Measurements from ENCODE around the gene DHRSX.
A peak's percentile ranks its signal among the peaks of the same experiment; 100 is the strongest.
"Not testable (repeated sequence)": the region's sequence is repeated elsewhere in the genome, so short reads cannot be mapped to it uniquely, and the experiment has no call there.

Gene DHRSX

DNA sequence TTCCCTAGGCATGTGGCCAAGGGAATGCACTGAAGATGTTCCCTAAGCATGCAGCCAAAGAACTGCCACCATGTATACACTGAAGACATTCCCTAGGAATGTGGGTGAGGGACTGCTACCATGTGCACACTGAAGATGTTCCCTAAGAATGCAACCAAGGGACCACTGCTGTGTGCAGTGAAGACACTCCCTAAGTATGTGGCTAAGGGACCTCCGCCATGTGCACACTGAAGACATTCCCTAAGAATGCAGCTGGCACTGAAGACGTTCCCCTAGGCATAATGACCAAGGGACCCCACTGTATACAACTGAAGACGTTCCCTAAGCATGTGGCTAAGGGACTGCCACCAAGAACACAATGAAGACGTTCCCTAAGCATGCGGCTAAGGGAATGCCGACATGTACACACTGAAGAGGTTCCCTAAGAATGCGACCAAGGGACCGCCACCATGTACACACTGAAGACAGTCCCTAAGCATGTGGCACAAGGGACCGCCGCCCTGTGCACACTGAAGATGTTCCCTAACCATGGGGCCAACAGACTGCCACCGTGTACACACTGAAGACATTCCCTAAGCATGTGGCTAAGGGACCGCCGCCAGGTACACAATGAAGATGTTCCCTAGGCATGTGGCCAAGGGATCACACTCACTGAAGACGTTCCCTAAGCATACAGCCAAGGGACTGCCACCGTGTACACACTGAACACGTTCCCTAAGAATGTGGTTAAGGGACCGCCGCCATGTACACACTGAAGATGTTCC is 25.6 kb downstream of the DHRSX start:
- DNase-seq (ENCODE audit: low spot score), result no peak

DNA sequence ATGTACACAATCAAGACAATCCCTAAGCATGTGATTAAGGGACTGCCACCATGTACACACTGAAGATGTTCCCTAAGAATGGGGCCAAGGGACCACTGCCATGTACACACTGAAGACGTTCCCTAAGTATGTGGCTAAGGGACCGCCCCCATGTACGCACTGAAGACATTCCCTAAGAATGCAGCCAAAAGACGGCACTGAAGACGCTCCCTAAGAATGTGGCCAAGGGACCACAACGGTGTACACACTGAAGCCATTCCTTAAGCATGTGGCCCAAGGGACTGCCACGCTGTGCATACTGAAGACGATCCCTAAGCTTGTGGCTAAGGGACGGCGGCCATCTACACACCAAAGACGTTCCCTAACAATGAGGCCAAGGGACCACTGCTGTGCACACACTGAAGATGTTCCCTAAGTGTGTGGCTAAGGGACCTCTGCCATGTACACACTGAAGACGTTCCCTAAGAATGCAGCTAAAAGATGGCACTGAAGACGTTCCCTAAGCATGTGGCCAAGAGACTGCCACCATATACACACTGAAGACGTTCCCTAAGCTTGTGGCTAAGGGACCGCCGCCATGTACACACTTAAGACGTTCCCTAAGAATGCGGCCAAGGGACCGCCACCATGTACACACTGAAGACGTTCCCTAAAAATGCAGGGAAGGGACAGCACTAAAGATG is 26.4 kb downstream of the DHRSX start:
- no peak for DNase-seq (ENCODE audit: low spot score)

DNA sequence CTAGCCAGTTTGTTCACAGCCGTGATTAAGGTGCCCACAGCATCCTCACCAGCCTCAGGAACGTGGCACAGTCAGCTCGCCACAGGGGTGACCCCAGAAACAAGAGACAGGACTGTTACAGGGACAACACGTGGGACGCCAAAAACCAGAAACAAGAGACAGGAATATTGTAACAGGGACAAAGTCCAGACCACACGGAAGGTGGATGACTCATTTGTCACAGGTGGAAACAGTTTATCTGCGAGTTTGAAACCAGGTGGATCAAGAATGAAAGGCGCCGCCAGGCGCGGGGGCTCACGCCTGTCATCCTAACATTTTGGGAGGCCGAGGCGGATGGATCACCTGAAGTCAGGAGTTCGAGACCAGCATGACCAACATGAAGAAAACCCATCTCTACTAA is 27.7 kb downstream of the DHRSX start:
- DNase-seq (ENCODE audit: low spot score), result peak; percentile 55

DNA sequence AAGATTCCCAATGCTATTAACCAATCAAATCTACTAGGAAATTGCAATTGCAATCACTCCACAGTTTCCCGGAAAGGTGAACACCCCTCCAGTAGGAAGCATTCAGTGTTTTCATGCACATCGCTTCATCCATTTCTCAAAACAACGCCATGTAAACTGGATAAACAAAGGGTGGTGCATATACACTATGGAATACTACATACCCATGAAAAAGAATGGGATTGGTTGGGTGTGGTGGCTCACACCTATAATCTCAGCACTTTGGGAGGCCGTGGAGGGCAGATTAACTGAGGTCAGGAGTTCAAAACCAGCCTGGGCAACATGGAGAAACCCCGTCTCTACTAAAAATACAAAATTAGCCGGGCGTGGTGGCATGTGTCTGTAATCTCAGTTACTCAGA is 29.1 kb downstream of the DHRSX start:
- DNase-seq (ENCODE audit: low spot score), result no peak

DNA sequence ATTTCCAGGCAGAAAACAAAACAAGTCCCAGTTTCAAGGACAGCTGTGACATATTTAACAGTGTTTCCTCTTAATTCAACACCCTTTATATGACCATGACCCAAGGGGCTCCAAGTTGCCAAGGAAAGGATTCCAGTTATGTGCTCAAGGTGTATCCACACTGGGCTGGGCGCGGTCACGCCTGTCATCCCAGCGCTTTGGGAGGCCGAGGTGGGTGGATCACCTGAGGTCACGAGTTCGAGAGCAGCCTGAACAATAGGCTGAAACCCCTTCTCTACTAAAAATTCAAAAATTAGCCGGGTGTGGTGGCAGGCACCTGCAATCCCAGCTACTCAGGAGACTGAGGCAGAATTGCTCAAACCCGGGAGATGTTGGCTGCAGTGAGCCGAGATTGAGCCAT is 29.6 kb downstream of the DHRSX start:
- DNase-seq (ENCODE audit: low spot score), result not testable (repeated sequence)

DNA sequence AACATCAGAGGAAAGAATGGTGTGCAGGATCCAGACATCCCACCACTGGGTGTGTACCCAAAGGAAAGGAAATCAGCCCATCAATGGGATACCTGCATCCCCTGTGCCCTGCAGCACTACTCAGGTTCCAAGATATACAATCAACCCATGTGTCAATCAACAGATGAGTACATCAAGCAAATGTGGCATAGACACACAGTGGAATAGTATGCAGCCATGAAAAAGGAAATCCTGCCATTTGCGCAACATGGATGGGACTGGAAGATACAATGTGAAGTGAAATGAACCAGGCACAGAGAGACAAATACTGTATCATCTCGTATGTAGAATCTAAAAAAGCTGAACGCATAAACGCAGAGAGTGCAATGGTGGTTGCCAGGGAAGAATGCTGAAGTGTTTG is 30.9 kb downstream of the DHRSX start:
- not testable (repeated sequence) for DNase-seq (ENCODE audit: low spot score)

DNA sequence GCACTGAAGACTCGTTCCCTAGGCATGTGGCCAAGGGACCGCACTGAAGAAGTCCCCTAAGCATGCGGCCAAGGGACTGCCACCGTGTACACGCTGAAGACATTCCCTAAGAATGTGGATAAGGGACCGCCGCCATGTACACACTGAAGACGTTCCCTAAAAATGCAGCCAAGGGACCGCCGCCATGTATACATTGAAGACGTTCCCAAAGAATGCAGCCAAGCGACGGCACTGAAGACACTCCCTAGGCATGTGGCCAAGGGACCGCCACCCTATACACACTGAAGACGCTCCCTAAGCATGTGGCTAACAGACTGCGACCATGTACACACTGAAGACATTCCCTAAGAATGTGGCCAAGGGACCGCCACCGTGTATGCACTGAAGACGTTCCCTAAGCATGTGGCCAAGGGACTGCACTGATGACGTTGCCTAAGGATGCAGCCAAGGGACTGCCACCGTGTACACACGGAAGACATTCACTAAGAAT is 31.5 kb downstream of the DHRSX start:
- DNase-seq (ENCODE audit: low spot score), result no peak

DNA sequence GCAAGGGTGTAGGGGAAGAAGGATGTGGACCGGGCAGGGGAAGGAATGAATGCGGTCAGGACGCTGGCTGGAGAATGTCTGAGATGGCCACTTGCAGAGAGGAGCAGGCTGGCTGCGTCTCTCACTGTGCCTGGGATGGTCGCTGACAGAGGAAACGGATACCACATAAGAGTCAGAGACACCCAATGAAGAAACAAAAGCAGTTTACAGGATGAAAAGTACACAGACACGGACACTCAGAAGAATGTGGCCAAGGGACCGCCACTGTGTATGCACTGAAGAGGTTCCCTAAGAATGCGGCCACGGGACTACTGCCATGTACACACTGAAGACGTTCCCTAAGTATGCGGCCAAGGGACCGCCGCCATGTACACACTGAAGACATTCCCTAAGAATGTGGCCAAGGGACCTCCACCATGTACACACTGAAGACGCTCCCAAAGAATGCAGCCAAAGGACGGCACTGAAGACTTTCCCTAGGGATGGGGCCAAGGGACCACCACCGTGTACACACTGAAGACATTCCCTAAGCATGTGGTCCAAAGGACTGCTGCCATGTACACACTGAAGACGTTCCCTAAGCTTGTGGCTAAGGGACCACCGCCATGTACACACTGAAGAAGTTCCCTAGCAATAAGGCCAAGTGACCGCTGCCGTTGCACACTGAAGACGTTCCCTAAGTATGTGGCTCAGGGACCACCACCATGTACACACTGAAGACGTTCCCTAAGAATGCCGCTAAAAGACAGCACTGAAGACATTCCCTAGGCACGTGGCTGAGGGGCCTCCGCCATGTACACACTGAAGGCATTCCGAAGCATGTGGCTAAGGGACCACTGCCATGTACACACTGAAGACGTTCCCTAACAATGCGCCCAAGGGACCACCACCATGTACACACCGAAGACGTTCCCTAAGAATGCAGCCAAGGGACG is 32.2 kb downstream of the DHRSX start:
- no peak for DNase-seq (ENCODE audit: low spot score)

DNA sequence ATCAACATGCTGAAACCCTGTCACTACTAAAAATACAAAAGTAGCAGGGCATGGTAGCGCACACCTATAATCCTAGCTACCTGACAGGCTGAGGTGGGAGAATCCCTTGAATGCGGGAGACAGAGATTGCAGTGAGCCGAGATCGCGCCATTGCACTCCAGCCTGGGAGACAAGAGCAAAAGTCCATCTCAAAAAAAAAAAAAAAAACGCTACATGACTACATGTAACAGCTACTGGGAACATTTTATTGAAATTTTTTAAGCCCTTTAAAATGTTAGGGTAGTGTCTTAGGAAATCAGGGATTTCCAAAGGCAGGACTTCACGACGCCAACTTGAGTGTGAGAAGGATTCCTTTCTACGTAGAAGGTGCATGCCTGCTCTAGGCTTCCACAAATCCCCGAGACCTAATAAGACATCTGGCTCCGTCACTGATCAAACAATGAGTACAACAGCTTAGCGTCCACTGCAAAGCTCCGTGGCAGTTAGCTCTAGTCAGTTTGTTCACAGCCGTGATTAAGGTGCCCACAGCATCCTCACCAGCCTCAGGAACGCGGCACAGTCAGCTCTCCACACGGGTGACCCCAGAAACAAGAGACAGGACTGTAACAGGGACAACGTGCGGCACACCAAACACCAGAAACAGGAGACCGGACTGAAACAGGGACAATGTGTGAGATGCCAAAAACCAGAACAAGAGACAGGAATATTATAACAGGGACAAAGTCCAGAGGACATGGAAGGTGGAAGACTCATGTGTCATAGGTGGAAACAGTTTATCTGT is 33.7 kb downstream of the DHRSX start:
- DNase-seq (ENCODE audit: low spot score), result no peak

DNA sequence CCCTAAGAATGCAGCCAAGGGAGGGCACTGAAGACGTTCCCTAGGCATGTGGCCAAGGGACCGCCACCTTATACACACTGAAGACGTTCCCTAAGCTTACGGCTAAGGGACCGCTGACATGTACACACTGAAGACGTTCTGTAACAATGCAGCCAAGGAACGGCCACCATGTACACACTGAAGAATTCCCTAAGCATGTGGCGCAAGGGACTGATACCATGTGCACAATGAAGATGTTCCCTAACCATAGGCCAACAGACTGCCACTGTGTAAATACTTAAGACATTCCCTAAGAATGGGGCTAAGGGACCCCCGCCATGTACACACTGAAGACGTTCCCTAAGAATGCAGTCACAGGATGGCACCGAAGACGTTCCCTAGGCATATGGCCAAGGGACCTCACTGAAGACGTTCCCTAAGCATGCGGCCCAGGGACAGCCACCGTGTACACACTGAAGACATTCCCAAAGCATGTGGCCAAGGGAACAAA is 36.1 kb downstream of the DHRSX start:
- DNase-seq (ENCODE audit: low spot score), result no peak

DNA sequence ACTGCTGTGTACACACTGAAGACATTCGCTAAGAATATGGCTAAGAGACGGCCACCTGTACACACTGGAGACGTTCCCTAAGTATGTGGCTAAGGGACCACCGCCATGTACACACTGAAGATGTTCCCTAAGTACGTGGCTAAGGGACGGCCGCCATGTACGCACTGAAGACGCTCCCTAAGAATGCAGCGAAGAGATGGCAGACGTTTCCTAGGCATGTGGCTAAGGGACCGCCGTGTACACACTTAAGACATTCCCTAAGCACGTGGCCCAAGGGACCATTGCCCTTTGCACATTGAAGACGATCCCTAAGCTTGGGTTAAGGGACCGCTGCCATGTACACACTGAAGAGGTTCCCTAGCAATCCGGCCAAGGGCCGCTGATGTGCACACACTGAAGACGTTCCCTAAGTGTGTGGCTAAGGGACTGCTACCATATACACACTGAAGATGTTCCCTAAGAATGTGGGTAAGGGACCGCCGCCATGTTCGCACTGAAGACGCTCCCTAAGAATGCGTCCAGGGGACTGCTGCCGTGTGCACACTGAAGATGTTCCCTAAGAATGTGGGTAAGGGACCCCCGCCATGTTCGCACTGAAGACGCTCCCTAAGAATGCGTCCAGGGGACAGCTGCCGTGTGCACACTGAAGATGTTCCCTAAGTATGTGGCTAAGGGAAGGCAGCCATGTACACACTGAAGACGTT is 36.7 kb downstream of the DHRSX start:
- DNase-seq (ENCODE audit: low spot score), result no peak

DNA sequence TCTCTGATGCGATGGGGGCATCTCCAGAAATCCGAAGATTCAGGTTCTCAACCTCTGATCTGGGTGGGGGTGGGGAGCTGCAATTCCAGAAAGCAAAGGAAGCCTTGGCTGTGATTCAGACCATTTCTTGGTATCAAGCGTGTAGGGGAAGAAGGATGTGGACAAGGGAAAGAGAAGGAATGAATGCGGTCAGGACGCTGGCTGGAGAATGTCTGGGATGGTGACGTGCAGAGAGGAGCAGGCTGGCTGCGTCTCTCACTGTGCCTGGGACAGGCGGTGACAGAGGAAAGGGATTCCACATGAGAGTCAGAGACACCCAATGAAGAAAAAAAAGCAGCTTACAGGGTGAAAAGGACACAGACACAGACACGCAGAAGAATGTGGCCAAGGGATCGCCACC is 37.3 kb downstream of the DHRSX start:
- DNase-seq (ENCODE audit: low spot score), result not testable (repeated sequence)

DNA sequence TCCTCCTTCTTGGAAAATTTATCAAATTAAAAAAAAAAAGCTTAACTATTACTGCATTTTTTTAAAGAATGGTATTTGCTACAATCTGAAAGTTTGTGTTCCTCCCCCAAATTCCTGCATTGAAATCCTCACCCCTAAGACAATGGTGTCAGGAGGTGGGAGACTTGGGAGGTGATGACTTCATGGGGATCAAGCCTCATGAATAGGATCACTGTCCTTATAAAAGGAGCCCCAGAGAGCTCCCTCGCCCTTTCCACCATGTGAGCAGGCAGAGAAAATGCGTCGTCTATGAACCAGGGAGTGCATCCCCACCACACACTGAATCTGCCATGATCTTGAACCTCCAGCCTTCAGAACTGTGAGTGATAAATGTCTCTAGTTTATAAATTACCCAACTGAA is 38.0 kb downstream of the DHRSX start:
- DNase-seq (ENCODE audit: low spot score), result no peak

DNA sequence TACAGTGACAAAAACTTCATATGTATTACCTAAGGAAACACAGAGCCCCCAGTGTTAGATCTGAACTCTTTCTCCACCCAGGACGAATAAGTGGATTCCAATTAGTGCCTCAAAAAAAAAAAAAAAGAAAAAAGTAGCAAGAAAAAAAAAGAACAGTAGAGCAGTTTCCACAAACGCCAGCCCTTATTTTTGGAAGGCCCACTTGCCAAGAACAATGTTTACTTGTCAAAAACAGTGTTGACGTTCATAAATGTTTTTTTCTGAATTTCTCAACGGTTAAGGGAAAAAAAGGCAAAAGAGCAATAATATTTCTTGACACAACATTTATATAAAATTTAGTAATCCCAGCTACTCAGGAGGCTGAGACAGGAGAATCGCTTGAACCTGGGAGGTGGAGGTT is 38.7 kb downstream of the DHRSX start:
- DNase-seq (ENCODE audit: low spot score), result no peak

DNA sequence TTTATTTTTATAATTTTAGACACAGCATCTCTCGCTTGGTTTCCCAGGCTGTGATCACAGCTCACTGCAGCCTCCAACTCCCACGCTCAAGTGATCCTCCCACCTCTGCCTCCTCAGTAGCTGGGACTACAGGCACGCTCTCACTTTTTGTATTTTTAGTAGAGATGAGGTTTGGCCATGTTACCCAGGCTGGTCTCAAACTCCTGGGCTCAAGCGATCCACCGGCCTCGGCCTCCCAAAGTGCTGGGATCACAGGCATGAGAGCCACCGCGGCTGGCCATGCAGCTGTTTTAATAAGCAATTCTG is 39.1 kb downstream of the DHRSX start:
- DNase-seq (ENCODE audit: low spot score), result no peak

DNA sequence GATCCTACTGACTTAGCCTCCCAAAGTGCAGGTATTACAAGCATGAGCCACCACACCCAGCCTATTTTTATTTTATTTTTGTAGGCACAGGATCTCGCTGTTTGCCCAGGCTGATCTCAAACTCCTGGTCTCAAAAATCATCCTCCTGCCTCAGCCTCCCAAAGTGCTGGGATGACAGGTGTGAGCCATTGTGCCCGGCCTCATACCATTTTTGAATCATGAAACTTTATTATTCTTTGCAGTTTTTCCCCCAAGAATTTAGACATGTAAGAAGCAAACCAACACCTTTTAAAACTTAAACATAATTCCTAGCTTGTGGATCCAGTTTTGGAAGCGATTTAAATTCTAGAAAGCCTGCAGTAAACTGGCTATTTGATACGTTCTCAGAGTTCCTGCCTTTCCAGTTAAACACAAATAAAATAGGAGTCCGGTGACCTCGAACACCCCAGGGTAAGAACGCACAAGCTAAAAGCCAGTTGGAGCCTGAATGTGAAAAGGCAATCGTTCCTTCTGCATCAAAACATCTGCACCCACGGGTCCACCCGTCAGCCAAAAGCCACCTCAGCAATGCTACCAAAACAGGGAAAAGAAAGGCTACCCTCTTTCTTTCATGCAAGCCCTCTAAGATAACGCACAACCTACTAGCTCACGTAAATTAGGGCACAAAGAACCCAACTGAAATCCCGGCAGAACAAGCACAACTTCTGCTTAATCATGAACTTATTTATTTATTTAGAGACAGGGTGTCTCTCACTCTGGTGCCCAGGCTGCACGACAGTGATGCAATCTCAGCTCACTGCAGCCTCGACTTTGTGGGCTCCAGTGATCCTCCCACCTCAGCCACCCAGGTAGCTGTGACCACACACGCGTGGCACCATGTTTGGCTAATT is 39.7 kb downstream of the DHRSX start:
- not testable (repeated sequence) for DNase-seq (ENCODE audit: low spot score)

DNA sequence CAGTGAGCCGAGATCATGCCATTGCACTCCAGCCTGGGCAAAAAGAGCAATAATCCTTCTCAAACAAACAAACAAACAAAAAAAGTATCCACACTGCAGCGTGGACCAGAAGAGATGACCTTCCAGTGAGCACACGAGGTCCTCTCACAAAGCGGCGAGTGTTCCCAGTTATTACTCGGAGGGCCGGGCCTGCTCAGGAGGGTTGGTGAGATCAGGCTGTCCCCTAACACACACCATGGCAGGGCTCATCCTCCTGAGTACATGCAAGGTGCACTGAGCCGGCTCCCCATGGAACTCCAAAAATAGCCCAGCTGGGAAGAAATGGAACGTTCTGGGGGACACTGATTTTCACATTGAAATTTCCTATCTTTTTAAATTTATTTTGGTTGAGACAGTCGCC is 40.7 kb downstream of the DHRSX start:
- not testable (repeated sequence) for DNase-seq (ENCODE audit: low spot score)

DNA sequence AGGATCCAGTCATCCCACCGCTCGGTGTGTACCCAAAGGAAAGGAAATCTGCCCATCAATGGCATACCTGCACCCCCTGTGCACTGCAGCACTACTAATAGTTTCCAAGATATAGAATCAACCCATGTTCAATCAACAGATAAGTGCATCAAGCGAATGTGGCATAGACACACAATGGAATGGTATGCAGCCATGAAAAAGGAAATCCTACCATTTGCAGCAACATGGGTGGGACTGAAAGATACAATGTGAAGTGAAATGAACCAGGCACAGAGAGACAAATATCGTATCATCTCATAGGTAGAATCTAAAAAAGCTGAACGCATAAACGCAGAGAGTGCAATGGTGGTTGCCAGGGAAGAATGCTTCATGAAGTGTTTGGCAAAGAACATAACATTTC is 42.5 kb downstream of the DHRSX start:
- DNase-seq (ENCODE audit: low spot score), result no peak

DNA sequence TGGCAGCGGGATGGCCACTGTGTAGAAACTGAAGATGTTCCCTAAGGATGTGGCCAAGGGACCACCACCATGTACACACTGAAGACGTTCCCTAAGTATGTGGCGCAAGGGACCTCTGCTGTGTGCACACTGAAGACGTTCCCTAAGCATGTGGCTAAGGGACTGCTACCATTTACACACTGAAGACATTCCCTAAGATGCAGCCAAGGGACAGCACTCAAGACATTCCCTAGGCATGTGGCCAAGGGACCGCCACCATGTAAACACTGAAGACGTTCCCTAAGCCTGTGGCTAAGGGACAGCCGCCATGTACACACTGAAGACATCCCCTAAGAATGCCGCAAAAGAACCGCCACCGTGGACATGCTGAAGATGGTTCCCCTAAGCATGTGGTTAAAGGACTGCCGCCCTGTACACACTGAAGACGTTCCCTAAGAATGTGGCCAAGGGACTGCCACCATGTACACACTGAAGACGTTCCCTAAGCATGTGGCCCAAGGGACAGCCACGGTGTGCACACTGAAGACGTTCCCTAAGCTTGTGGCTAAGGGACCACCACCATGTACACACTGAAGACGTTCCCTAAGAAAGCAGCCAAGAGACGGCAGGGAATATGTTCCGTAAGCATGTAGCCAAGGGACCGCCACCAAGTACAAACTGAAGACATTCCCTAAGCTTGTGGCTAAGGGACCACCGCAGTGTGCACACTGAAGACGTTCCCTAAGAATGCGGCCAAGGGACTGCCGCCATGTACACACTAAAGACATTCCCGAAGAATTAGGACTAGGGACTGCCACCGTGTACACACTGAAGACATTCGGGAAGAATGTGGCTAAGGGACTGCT is 43.3 kb downstream of the DHRSX start:
- DNase-seq (ENCODE audit: low spot score), result no peak

Data from LoVo (cell line).